Cardiac septum (tissue), 1 donor: ENCODE results near the gene EPM2A. TPM values are rescaled to one million over a fixed set of nuclear protein-coding genes. Genes with fewer than 3 reads are reported as not detected.
"Not testable (repeated sequence)": the region's sequence is repeated elsewhere in the genome, so short reads cannot be mapped to it uniquely, and the experiment has no call there.

Experiments
- DNase-seq: peaks from one replicate; pipeline ENCODE4 v3.0.0-alpha.2; 2020; ENCODE audit warnings: low spot score
- intact Hi-C: fragments of 100-400 bp; cut with DNase I; formaldehyde crosslinking; loops from one replicate; pipeline ENCODE4 v1.14.0; 2022
- long read RNA-seq: library from polyadenylated mRNA; unstranded; transcript quantifications from one replicate; pipeline ENCODE4 v2.0.0, GENCODE V29; 2021
- total RNA-seq: library from RNA; stranded (reverse); fragmentation: NEBNext Ultra II Directional; extraction: Animal tissue kit (Norgen Biotek cat#: 25700); gene quantifications from one replicate; pipeline ENCODE4 v1.2.1, GENCODE V29; 2021
- donor health status: DM: no; HTN: no; CAD: no.

Gene EPM2A
- total RNA-seq, result 42.9 TPM
- long read RNA-seq, full-length matches to known transcripts, result 82 of 103 reads
- long read RNA-seq, partial matches to known transcripts, result 2 of 103 reads
- long read RNA-seq, other reads (novel, unspliced or antisense), result 19 of 103 reads

- intact Hi-C loops, result loop anchor here (1.0 to 10.0 kb wide), 2 partner anchors 79 to 149 kb away; partner anchors contain the start of gene FBXO30
- peak; percentile 91 for DNase-seq
These were observed at the start of gene EPM2A for GRCh38 chr6:145735356-145736165. Gene EPM2A, minus strand, starts transcription at chr6:145735520. Its CDS starts 22 bp downstream, at chr6:145735498.

GRCh38 chr6:145784683-145785082, 49.4 kb upstream of the EPM2A start:
- DNase-seq, result peak; percentile 79
- intact Hi-C loops, result no loop called here

- intact Hi-C loops, result no loop called here
- no peak for DNase-seq
These were observed 48.5 kb upstream of the EPM2A start for GRCh38 chr6:145783796-145784195.

- intact Hi-C loops, result no loop called here
- DNase-seq, result no peak
These were observed 37.5 kb upstream of the EPM2A start for GRCh38 chr6:145772846-145773245.

GRCh38 chr6:145765449-145765848, 30.1 kb upstream of the EPM2A start:
- intact Hi-C loops, result no loop called here
- no peak for DNase-seq

GRCh38 chr6:145763742-145764141, 28.4 kb upstream of the EPM2A start:
- intact Hi-C loops, result no loop called here
- no peak for DNase-seq

- intact Hi-C loops, result no loop called here
- DNase-seq, result no peak
These were observed 26.3 kb upstream of the EPM2A start for GRCh38 chr6:145761584-145761983.

- intact Hi-C loops, result no loop called here
- no peak for DNase-seq
These were observed 22.8 kb upstream of the EPM2A start for GRCh38 chr6:145758113-145758512.

- no peak for DNase-seq
- intact Hi-C loops, result no loop called here
These were observed 20.9 kb upstream of the EPM2A start for GRCh38 chr6:145756170-145756662.

- no peak for DNase-seq
- intact Hi-C loops, result no loop called here
These were observed 20.4 kb upstream of the EPM2A start for GRCh38 chr6:145755682-145756081.

GRCh38 chr6:145752638-145753037, 17.3 kb upstream of the EPM2A start:
- DNase-seq, result no peak
- intact Hi-C loops, result no loop called here

GRCh38 chr6:145749632-145750031, 14.3 kb upstream of the EPM2A start:
- DNase-seq, result no peak
- intact Hi-C loops, result no loop called here

GRCh38 chr6:145745861-145746260, 10.5 kb upstream of the EPM2A start:
- intact Hi-C loops, result no loop called here

GRCh38 chr6:145744619-145745018, 9.3 kb upstream of the EPM2A start:
- intact Hi-C loops, result no loop called here
- DNase-seq, result no peak

More at GRCh38 chr6:145745861-145746260, 10.5 kb upstream of the EPM2A start:
- no peak for DNase-seq

- intact Hi-C loops, result no loop called here
- DNase-seq, result no peak
These were observed 8.0 kb upstream of the EPM2A start for GRCh38 chr6:145743332-145743731.

GRCh38 chr6:145742472-145742871, 7.2 kb upstream of the EPM2A start:
- DNase-seq, intact Hi-C loops: not testable (repeated sequence)

- intact Hi-C loops, result loop anchor here (10.0 kb wide), 1 partner anchor 145 kb away; no protein-coding TSS in a partner anchor
- DNase-seq, result not testable (repeated sequence)
These were observed 4.4 kb upstream of the EPM2A start for GRCh38 chr6:145739685-145740084.

GRCh38 chr6:145738265-145738664, 2.9 kb upstream of the EPM2A start:
- intact Hi-C loops, result loop anchor here (10.0 kb wide), 1 partner anchor 147 kb away; no protein-coding TSS in a partner anchor
- no peak for DNase-seq

GRCh38 chr6:145736661-145737144, 1.4 kb upstream of the EPM2A start:
- DNase-seq, result no peak
- intact Hi-C loops, result loop anchor here (10.0 kb wide), 1 partner anchor 148 kb away; no protein-coding TSS in a partner anchor
